ENCODE measurements around the gene VSTM4. TPM values are rescaled to one million over a fixed set of nuclear protein-coding genes. Genes with fewer than 3 reads are reported as not detected.

VSTM4 gene
- total and polyA plus RNA-seq, 4 donors = 1.0 to 3.1 (median 2.0) TPM

- Histone ChIP-seq H3K4me3 (ENCODE audit: low read depth in 1 of 3, low read length in 3 of 3) (no peak overlapping the region), H3K27me3 (ENCODE audit: control insufficient read depth in 4 of 4, insufficient read depth in 4 of 4, low read length in 3 of 4) (no peaks in the 10 kb centered on the region), H3K4me1 (ENCODE audit: control insufficient read depth in 4 of 4, insufficient read depth in 4 of 4, low read length in 3 of 4) (no peaks in the 10 kb centered on the region), H3K9ac (ENCODE audit: low read depth in 1 of 2, low read length in 2 of 2) (no peak overlapping the region), H3K36me3 (ENCODE audit: control insufficient read depth in 4 of 4, insufficient read depth in 3 of 4, low read depth in 1 of 4, low read length in 3 of 4) (no peaks in the 10 kb centered on the region), H3K9me3 (ENCODE audit: control insufficient read depth in 4 of 4, low read length in 3 of 4) (peaks cover 0 to 2% (median 0%) of the 10 kb centered on the region in 4 donors), H3K27ac (ENCODE audit: low read depth in 1 of 2, low read length in 2 of 2) (no peak overlapping the region)
- no peak for TF ChIP-seq MAX (IDR thresholded peaks at IDR 0.05)
- TF ChIP-seq SP1 (IDR thresholded peaks at IDR 0.05) = no peak
- no peak for TF ChIP-seq EGR1 (IDR thresholded peaks at IDR 0.05; ENCODE audit: low read depth in 2 of 2)
- no peak for TF ChIP-seq JUND (IDR thresholded peaks at IDR 0.05)
- no peak for TF ChIP-seq CTCF (IDR thresholded peaks at IDR 0.05; ENCODE audit: low read depth, low read length, missing input control)
- TF ChIP-seq ZBTB33 (IDR thresholded peaks at IDR 0.05) = no peak
- TF ChIP-seq HNF4G (IDR thresholded peaks at IDR 0.05) = no peak
- TF ChIP-seq NR2F2 (IDR thresholded peaks at IDR 0.05) = no peak
- no peak for TF ChIP-seq HNF4A (conservative IDR thresholded peaks at IDR 0.05)
- TF ChIP-seq ATF3 (IDR thresholded peaks at IDR 0.05) = no peak
- TF ChIP-seq REST (IDR thresholded peaks at IDR 0.05) = no peak
- TF ChIP-seq RAD21 (IDR thresholded peaks at IDR 0.05) = no peak
- TF ChIP-seq TAF1 (conservative IDR thresholded peaks at IDR 0.05) = no peak
- TF ChIP-seq YY1 (IDR thresholded peaks at IDR 0.05) = no peak
- no peak for TF ChIP-seq FOXA1 (IDR thresholded peaks at IDR 0.05)
- no peak for TF ChIP-seq FOXA2 (IDR thresholded peaks at IDR 0.05)
- no peak for TF ChIP-seq GABPA (IDR thresholded peaks at IDR 0.05 in 1 of 2, conservative IDR thresholded peaks at IDR 0.05 in 1 of 2)
- no peak for TF ChIP-seq RXRA (IDR thresholded peaks at IDR 0.05)
- WGBS = 61% methylated on average over 1 of the region's 1 CpG
- DNase-seq (ENCODE audit: low spot score) = no peak
Observed at GRCh38 chr10:49151481-49151880, 36.2 kb upstream of the VSTM4 start.

Data from liver (tissue), 9 donors.